HUES6 (cell line): Measurements from ENCODE around the gene SOX11.

Experiments used
- H3K27ac ChIP-seq: 2 replicates; pipeline ENCODE4 v1.7.0; 2013; ENCODE audit warnings: low read depth, mild to moderate bottlenecking, low read length, inconsistent platforms
- H3K27me3 ChIP-seq: 2 replicates; pipeline ENCODE4 v1.6.1; 2013; ENCODE audit warnings: low read length; ENCODE audit not compliant: control insufficient read depth, insufficient read depth
- H3K36me3 ChIP-seq: 2 replicates; pipeline ENCODE4 v1.6.1; 2013; ENCODE audit warnings: low read length; ENCODE audit not compliant: control insufficient read depth, insufficient read depth
- H3K4me1 ChIP-seq: 2 replicates; pipeline ENCODE4 v1.6.1; 2013; ENCODE audit warnings: low read length; ENCODE audit not compliant: control insufficient read depth, insufficient read depth
- H3K4me3 ChIP-seq: 2 replicates; pipeline ENCODE4 v1.5.1; 2013; ENCODE audit warnings: low read depth, low read length
- H3K9ac ChIP-seq: one replicate; pipeline ENCODE4 v1.6.1; 2013; ENCODE audit warnings: mild to moderate bottlenecking, low read length
- H3K9me3 ChIP-seq: 2 replicates; pipeline ENCODE4 v1.6.1; 2013; ENCODE audit warnings: low read depth, low read length; ENCODE audit not compliant: control insufficient read depth, insufficient read depth

SOX11 gene

GRCh38 chr2:5691221-5691984 is 781 bp upstream of the SOX11 start:
- H3K9me3 ChIP-seq = no peaks in the 10 kb centered on the region
- H3K36me3 ChIP-seq = no peaks in the 10 kb centered on the region
- H3K4me1 ChIP-seq = peaks cover 7% of the 10 kb centered on the region
- peak overlapping the region; percentile 84 for H3K9ac ChIP-seq
- H3K4me3 ChIP-seq = peak overlapping the region; percentile 91
- peaks cover 18% of the 10 kb centered on the region for H3K27me3 ChIP-seq
- H3K27ac ChIP-seq = peak overlapping the region; percentile 72

- H3K27me3 ChIP-seq = peaks cover 18% of the 10 kb centered on the region
- peaks cover 10% of the 10 kb centered on the region for H3K4me1 ChIP-seq
- H3K9me3 ChIP-seq = no peaks in the 10 kb centered on the region
- peak overlapping the region; percentile 85 for H3K9ac ChIP-seq
- H3K4me3 ChIP-seq = peak overlapping the region; percentile 91
- H3K27ac ChIP-seq = no peak overlapping the region
- no peaks in the 10 kb centered on the region for H3K36me3 ChIP-seq
Measured at GRCh38 chr2:5692561-5693286, 540 bp downstream of the SOX11 start.

DNA sequence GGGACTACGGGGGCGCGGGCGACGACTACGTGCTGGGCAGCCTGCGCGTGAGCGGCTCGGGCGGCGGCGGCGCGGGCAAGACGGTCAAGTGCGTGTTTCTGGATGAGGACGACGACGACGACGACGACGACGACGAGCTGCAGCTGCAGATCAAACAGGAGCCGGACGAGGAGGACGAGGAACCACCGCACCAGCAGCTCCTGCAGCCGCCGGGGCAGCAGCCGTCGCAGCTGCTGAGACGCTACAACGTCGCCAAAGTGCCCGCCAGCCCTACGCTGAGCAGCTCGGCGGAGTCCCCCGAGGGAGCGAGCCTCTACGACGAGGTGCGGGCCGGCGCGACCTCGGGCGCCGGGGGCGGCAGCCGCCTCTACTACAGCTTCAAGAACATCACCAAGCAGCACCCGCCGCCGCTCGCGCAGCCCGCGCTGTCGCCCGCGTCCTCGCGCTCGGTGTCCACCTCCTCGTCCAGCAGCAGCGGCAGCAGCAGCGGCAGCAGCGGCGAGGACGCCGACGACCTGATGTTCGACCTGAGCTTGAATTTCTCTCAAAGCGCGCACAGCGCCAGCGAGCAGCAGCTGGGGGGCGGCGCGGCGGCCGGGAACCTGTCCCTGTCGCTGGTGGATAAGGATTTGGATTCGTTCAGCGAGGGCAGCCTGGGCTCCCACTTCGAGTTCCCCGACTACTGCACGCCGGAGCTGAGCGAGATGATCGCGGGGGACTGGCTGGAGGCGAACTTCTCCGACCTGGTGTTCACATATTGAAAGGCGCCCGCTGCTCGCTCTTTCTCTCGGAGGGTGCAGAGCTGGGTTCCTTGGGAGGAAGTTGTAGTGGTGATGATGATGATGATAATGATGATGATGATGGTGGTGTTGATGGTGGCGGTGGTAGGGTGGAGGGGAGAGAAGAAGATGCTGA is 1.4 kb downstream of the SOX11 start:
- H3K27ac ChIP-seq = no peak overlapping the region
- peaks cover 18% of the 10 kb centered on the region for H3K4me1 ChIP-seq
- no peaks in the 10 kb centered on the region for H3K9me3 ChIP-seq
- peak overlapping the region; percentile 85 for H3K9ac ChIP-seq
- H3K4me3 ChIP-seq = peak overlapping the region; percentile 91
- H3K27me3 ChIP-seq = peaks cover 18% of the 10 kb centered on the region
- no peaks in the 10 kb centered on the region for H3K36me3 ChIP-seq

DNA sequence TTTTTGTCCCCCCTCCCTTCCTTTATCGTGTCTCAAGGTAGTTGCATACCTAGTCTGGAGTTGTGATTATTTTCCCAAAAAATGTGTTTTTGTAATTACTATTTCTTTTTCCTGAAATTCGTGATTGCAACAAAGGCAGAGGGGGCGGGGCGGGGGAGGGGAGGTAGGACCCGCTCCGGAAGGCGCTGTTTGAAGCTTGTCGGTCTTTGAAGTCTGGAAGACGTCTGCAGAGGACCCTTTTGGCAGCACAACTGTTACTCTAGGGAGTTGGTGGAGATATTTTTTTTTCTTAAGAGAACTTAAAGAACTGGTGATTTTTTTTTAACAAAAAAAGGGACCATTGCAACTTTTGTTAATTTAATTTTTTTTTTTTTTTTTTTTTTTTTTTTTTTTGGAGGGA is 2.1 kb downstream of the SOX11 start:
- peaks cover 18% of the 10 kb centered on the region for H3K27me3 ChIP-seq
- H3K4me1 ChIP-seq = peaks cover 25% of the 10 kb centered on the region
- H3K9ac ChIP-seq = peak overlapping the region; percentile 85
- H3K36me3 ChIP-seq = no peaks in the 10 kb centered on the region
- no peak overlapping the region for H3K27ac ChIP-seq
- no peaks in the 10 kb centered on the region for H3K9me3 ChIP-seq
- peak overlapping the region; percentile 91 for H3K4me3 ChIP-seq

DNA sequence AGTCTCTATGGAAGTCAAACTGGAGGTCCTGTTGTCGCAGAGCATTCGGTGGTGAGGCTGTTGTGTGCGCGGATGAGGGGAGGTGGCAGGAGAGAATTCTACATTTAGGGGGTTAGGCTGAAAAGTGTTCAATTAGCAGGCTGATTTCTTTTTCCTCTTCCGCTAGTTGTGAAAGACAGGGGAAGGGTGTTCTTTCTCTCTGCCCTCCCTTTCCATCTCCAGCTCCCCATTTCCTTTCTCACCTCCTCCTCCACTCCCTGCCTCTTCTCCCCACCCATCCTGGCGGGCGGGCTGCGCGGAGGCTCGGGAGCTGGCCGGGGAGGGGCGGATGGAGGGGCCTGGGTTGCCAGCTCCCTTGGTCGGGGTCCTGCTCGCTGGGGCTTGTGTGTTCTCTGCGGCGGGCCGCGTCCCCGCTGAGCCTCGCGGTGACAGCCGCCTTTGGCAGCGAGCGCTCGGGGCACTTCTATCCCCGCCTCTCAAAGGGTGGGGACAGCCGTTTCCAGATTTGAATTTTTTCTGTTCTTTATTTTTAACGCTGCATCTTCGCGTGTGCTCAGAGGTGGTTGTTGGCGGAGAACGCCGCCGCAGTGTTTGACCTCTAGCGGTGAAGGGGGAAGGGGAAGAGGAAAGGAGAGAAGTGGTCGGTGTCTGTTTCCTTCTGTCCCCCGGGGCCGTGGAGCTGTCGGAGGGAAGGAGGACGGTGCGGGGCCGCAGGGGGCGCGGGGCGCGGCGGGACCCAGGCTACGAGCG is 3.6 kb downstream of the SOX11 start:
- H3K36me3 ChIP-seq = no peaks in the 10 kb centered on the region
- peak overlapping the region; percentile 74; the same call in 1 of the 2 replicates for H3K27ac ChIP-seq
- H3K27me3 ChIP-seq = peaks cover 11% of the 10 kb centered on the region
- peak overlapping the region; percentile 82 for H3K9ac ChIP-seq
- peaks cover 28% of the 10 kb centered on the region for H3K4me1 ChIP-seq
- no peaks in the 10 kb centered on the region for H3K9me3 ChIP-seq
- H3K4me3 ChIP-seq = peak overlapping the region; percentile 91

GRCh38 chr2:5696404-5696944 is 4.3 kb downstream of the SOX11 start:
- H3K9me3 ChIP-seq = no peaks in the 10 kb centered on the region
- peaks cover 11% of the 10 kb centered on the region for H3K27me3 ChIP-seq
- no peaks in the 10 kb centered on the region for H3K36me3 ChIP-seq
- H3K4me1 ChIP-seq = peaks cover 34% of the 10 kb centered on the region
- peak overlapping the region; percentile 74 for H3K27ac ChIP-seq
- H3K9ac ChIP-seq = peak overlapping the region; percentile 82
- peak overlapping the region; percentile 91 for H3K4me3 ChIP-seq

DNA sequence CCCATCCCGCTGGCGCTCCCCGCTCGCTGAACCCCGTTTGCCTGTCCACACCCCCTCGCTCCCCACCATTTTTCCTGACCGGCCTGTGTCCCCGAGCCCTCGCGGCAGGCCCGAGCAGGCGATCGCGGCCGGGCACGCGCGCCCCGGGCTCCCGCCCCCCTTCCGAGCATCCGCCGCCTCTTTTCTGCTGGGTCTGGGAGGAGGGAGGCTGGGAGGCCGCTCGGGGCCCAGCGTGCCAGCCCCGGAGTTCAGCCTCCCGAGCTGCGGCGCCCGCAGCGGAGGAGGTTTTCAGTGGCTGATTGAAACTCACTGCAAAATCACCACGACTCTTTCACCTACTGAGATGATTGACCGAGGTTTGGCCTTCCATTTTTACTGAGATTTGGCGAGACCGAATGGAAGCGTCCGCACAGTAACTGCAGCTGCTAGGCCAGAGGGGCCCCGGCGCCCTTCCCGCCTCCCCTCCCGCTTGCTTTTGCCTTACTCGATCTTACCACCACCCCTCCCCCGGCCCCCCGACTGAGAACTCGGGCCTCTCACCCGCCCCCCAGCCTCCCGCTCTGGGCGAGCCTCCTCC is 4.8 kb downstream of the SOX11 start:
- peaks cover 34% of the 10 kb centered on the region for H3K4me1 ChIP-seq
- peak overlapping the region; percentile 74 for H3K27ac ChIP-seq

DNA sequence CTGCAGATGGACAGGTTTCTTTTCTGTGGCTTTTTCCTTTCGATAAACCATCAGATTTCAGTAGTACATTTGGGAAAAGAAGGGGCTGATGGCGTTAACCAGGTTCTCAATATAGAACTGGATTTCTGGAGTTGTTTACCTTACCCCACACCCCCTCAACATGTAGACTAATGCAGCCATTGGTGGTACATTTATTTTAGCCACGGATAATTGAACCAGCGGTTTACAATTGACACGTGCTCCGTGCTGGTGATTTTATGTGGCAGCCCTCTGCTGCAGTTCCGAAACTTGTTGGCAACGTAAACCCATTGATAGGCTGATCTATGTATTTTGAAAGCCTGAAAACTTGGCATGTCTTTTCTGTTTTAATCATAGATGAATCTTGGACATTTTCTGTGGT is 5.4 kb downstream of the SOX11 start:
- Histone ChIP-seq H3K9me3 (no peaks in the 10 kb centered on the region), H3K27ac (peak overlapping the region; percentile 25; the same call in 1 of the 2 replicates), H3K4me1 (peaks cover 34% of the 10 kb centered on the region)

More for the DNA sequence above, 4.8 kb downstream of the SOX11 start:
- Histone ChIP-seq H3K36me3 (no peaks in the 10 kb centered on the region), H3K4me3 (peak overlapping the region; percentile 91), H3K9ac (peak overlapping the region; percentile 82), H3K9me3 (no peaks in the 10 kb centered on the region), H3K27me3 (peaks cover 11% of the 10 kb centered on the region)

GRCh38 chr2:5698134-5698533 is 6.0 kb downstream of the SOX11 start:
- peak overlapping the region; percentile 25; the same call in 1 of the 2 replicates for H3K27ac ChIP-seq
- H3K4me3 ChIP-seq = peak overlapping the region; percentile 91
- no peaks in the 10 kb centered on the region for H3K36me3 ChIP-seq
- peak overlapping the region; percentile 46 for H3K9ac ChIP-seq
- peaks cover 11% of the 10 kb centered on the region for H3K27me3 ChIP-seq
- H3K4me1 ChIP-seq = peaks cover 34% of the 10 kb centered on the region
- no peaks in the 10 kb centered on the region for H3K9me3 ChIP-seq

More for the DNA sequence above, 5.4 kb downstream of the SOX11 start:
- Histone ChIP-seq H3K36me3 (no peaks in the 10 kb centered on the region), H3K4me3 (peak overlapping the region; percentile 91), H3K9ac (peak overlapping the region; percentile 46), H3K27me3 (peaks cover 11% of the 10 kb centered on the region)

DNA sequence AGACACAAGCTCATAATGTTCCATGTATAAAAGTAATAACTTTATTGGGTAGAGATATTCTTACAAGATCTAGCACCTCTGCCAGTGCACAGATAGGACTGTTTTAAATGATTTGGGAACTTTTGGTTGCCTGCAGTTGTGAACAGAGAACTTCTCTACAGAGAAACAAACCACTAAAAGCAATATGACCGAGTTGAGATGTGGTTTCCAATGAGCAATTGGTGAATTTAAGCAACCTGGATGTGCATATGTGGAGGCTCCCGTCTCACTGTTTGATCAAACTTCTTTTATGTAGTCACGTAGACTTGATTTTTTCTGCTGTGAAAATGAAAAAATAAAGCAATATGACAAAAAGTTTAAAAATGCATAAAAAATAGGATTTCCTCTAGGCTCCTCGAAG is 7.8 kb downstream of the SOX11 start:
- Histone ChIP-seq H3K4me1 (peaks cover 34% of the 10 kb centered on the region), H3K36me3 (no peaks in the 10 kb centered on the region), H3K9me3 (no peaks in the 10 kb centered on the region), H3K27ac (no peak overlapping the region), H3K9ac (no peak overlapping the region), H3K4me3 (no peak overlapping the region), H3K27me3 (no peaks in the 10 kb centered on the region)
